HepG2 (cell line): ENCODE measurements around the gene AFAP1. TPM values are rescaled to one million over a fixed set of nuclear protein-coding genes. Genes with fewer than 3 reads are reported as not detected.

Experiments
- E2F1 ChIP-seq: sonication (generic); formaldehyde crosslinking; IDR thresholded peaks from 2 replicates; pipeline ENCODE4 v1.5.0; 2020; ENCODE audit warnings: missing genetic modification reagents
- FOXA3 ChIP-seq: IDR thresholded peaks from 2 replicates; pipeline ENCODE4 v1.6.1; 2016; ENCODE audit warnings: missing genetic modification reagents, missing compliant biosample characterization
- HIC2 ChIP-seq: sonication (generic); formaldehyde crosslinking; IDR thresholded peaks from 2 replicates; pipeline ENCODE4 v1.9.0; 2022; ENCODE audit warnings: low read depth, missing genetic modification reagents
- IRX3 ChIP-seq: sonication (generic); formaldehyde crosslinking; IDR thresholded peaks from 2 replicates; pipeline ENCODE4 v1.8.1; 2023; ENCODE audit warnings: mild to moderate bottlenecking, low read depth, missing genetic modification reagents, borderline replicate concordance
- NCOR1 ChIP-seq: fragments of 200-600 bp; sonication (generic); IDR thresholded peaks from 2 replicates; pipeline ENCODE4 v1.7.0; 2017; ENCODE audit warnings: antibody characterized with exemption, low read length, borderline replicate concordance
- PAF1 ChIP-seq: IDR thresholded peaks from 2 replicates; pipeline ENCODE4 v1.6.1; 2016; ENCODE audit warnings: missing genetic modification reagents, missing compliant biosample characterization
- PITX1 ChIP-seq: sonication (generic); formaldehyde crosslinking; IDR thresholded peaks from 2 replicates; pipeline ENCODE4 v1.5.1; 2020; ENCODE audit warnings: mild to moderate bottlenecking, missing genetic modification reagents
- PLSCR1 ChIP-seq: sonication (generic); formaldehyde crosslinking; IDR thresholded peaks from 2 replicates; pipeline ENCODE4 v1.5.0; 2020; ENCODE audit warnings: missing genetic modification reagents, mild to moderate bottlenecking, borderline replicate concordance
- RXRA ChIP-seq: sonication (generic); formaldehyde crosslinking; IDR thresholded peaks from 2 replicates; pipeline ENCODE4 v1.5.1; 2020; ENCODE audit warnings: missing genetic modification reagents
- SMARCC2 ChIP-seq: fragments of 450-650 bp; IDR thresholded peaks from 2 replicates; pipeline ENCODE4 v1.6.1; 2017; ENCODE audit warnings: antibody characterized with exemption, mild to moderate bottlenecking
- ZBTB7A ChIP-seq: sonication (generic); formaldehyde crosslinking; IDR thresholded peaks from 2 replicates; pipeline ENCODE4 v1.8.0; 2022; ENCODE audit warnings: mild to moderate bottlenecking, missing genetic modification reagents
- ZNF589 ChIP-seq: sonication (generic); formaldehyde crosslinking; conservative IDR thresholded peaks from 2 replicates; pipeline ENCODE4 v1.8.0; 2022; ENCODE audit warnings: mild to moderate bottlenecking, moderate library complexity, missing genetic modification reagents
- polyA plus RNA-seq, 8 experiments: library from polyadenylated mRNA; depleted of rRNA in 3 of 8; stranded (reverse) in 7 of 8; unstranded in 1 of 8; fragments of >200 nt; fragmentation: Illumina TruSeq in 4 of 8; extraction: Trizol in 4 of 8; gene quantifications; 2 replicates each; pipeline versions ENCODE4 v1.2.1 to v1.2.3, GENCODE V29; 2011 to 2016; ENCODE audit warnings: low read depth in 4 of 8, missing spikeins in 1 of 8, mixed read lengths in 1 of 8; ENCODE audit not compliant: insufficient read depth in 1 of 8
- total RNA-seq, 5 experiments: library from RNA; depleted of rRNA; stranded (reverse); fragments of >200 nt; fragmentation: Illumina TruSeq; extraction: Trizol; gene quantifications; 2 replicates each; pipeline ENCODE4 v1.2.3, GENCODE V29; 2016; ENCODE audit warnings: low read depth in 1 of 5
- TF ChIP-seq, protein P1 (sequence below): IDR thresholded peaks from 2 replicates; pipeline ENCODE4 v1.6.1; 2016; ENCODE audit warnings: mild to moderate bottlenecking
- TF ChIP-seq, protein P2 (sequence below): sonication (generic); formaldehyde crosslinking; IDR thresholded peaks from 2 replicates; pipeline ENCODE4 v1.4.0; 2020; ENCODE audit warnings: missing genetic modification reagents
- TF ChIP-seq, protein P3 (sequence below): fragments of 450-650 bp; IDR thresholded peaks from 2 replicates; pipeline ENCODE4 v1.6.1; 2017

The AFAP1 gene
- total and polyA plus RNA-seq, 2 of the 13 experiments (the other 11 are each of a cell fraction or from before 2014, with no cell fraction given) = 2.5 TPM

DNA sequence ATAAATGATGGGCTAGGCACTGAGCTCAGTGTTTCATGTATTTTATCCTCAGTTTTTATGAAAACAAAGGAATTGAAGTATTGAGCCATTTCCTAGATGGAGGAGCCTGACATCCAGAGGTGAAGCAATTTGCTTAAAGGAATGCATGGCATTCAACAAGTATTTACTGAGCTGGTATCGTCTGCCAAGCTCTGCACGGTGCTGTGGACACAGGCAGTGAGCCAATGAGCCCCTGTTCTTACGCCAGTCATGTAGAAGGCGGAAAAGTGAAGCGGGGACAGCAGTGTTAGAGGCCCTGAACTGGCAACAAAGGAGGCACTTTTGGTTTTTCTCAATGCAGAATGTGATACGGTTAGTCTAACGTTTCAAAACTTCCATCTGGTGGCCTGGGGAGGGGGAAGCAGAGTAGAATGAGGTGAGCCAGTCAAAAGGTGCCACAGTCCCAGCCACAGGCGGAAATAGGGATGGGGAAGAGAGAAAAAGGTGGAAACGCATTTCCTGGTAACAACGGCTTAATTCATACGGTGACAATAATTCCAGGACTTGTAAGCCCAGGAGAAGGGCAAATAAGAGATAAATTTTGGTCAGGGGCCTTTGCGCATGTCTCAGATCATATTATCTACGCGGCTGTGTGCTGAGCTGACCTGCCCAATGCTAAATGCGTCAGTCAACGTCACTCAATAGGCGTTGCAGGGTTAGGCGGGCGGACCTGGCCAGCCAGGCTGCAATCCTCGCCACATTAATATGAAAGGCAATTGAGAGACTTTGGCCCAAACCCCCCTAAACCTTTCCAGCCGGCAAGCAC, 133.9 kb downstream of the AFAP1 start (continued):
- TF ChIP-seq ZNF589 (CRISPR knock-in tag) (no peak), ZBTB7A (CRISPR knock-in tag) (no peak), PAF1 (CRISPR knock-in tag) (no peak), IRX3 (CRISPR knock-in tag) (no peak), SMARCC2 (no peak), RXRA (CRISPR knock-in tag) (peak; percentile 84; the same call in 1 of the 2 replicates), HIC2 (CRISPR knock-in tag) (peak; percentile 86; the same call in 1 of the 2 replicates), PLSCR1 (CRISPR knock-in tag) (no peak), PITX1 (peak; percentile 66; the same call in 1 of the 2 replicates), E2F1 (CRISPR knock-in tag) (no peak), FOXA3 (CRISPR knock-in tag) (peak; percentile 98), NCOR1 (peak; percentile 64; the same call in 1 of the 2 replicates)
- TF ChIP-seq, protein P1, sequence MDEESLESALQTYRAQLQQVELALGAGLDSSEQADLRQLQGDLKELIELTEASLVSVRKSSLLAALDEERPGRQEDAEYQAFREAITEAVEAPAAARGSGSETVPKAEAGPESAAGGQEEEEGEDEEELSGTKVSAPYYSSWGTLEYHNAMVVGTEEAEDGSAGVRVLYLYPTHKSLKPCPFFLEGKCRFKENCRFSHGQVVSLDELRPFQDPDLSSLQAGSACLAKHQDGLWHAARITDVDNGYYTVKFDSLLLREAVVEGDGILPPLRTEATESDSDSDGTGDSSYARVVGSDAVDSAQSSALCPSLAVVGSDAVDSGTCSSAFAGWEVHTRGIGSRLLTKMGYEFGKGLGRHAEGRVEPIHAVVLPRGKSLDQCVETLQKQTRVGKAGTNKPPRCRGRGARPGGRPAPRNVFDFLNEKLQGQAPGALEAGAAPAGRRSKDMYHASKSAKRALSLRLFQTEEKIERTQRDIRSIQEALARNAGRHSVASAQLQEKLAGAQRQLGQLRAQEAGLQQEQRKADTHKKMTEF (CRISPR knock-in tag) = peak; percentile 44; the same call in 1 of the 2 replicates
- TF ChIP-seq, protein P2, sequence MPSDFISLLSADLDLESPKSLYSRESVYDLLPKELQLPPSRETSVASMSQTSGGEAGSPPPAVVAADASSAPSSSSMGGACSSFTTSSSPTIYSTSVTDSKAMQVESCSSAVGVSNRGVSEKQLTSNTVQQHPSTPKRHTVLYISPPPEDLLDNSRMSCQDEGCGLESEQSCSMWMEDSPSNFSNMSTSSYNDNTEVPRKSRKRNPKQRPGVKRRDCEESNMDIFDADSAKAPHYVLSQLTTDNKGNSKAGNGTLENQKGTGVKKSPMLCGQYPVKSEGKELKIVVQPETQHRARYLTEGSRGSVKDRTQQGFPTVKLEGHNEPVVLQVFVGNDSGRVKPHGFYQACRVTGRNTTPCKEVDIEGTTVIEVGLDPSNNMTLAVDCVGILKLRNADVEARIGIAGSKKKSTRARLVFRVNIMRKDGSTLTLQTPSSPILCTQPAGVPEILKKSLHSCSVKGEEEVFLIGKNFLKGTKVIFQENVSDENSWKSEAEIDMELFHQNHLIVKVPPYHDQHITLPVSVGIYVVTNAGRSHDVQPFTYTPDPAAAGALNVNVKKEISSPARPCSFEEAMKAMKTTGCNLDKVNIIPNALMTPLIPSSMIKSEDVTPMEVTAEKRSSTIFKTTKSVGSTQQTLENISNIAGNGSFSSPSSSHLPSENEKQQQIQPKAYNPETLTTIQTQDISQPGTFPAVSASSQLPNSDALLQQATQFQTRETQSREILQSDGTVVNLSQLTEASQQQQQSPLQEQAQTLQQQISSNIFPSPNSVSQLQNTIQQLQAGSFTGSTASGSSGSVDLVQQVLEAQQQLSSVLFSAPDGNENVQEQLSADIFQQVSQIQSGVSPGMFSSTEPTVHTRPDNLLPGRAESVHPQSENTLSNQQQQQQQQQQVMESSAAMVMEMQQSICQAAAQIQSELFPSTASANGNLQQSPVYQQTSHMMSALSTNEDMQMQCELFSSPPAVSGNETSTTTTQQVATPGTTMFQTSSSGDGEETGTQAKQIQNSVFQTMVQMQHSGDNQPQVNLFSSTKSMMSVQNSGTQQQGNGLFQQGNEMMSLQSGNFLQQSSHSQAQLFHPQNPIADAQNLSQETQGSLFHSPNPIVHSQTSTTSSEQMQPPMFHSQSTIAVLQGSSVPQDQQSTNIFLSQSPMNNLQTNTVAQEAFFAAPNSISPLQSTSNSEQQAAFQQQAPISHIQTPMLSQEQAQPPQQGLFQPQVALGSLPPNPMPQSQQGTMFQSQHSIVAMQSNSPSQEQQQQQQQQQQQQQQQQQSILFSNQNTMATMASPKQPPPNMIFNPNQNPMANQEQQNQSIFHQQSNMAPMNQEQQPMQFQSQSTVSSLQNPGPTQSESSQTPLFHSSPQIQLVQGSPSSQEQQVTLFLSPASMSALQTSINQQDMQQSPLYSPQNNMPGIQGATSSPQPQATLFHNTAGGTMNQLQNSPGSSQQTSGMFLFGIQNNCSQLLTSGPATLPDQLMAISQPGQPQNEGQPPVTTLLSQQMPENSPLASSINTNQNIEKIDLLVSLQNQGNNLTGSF (CRISPR knock-in tag) = no peak
- TF ChIP-seq, protein P3, sequence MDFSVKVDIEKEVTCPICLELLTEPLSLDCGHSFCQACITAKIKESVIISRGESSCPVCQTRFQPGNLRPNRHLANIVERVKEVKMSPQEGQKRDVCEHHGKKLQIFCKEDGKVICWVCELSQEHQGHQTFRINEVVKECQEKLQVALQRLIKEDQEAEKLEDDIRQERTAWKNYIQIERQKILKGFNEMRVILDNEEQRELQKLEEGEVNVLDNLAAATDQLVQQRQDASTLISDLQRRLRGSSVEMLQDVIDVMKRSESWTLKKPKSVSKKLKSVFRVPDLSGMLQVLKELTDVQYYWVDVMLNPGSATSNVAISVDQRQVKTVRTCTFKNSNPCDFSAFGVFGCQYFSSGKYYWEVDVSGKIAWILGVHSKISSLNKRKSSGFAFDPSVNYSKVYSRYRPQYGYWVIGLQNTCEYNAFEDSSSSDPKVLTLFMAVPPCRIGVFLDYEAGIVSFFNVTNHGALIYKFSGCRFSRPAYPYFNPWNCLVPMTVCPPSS = no peak
